Astrocyte (in vitro differentiated cells and primary cell): ENCODE measurements around the gene PLK1. TPM values are rescaled to one million over a fixed set of nuclear protein-coding genes. Genes with fewer than 3 reads are reported as not detected.
A peak's percentile ranks its signal among the peaks of the same experiment; 100 is the strongest.

Experiments
- DNase-seq: peaks from one replicate; pipeline ENCODE4 v3.0.0-alpha.2; 2010; ENCODE audit warnings: low read depth
- FAIRE-seq: peaks from 2 replicates; lab custom pipeline; 2011; peaks lifted over from hg19 to GRCh38; lab: Jason Lieb, UNC
- H2AFZ ChIP-seq: 2 replicates; pipeline ENCODE4 v1.6.0; 2012; ENCODE audit warnings: low read depth, low read length, inconsistent platforms
- H3K27ac ChIP-seq: 2 replicates; pipeline ENCODE4 v1.5.1; 2011; ENCODE audit warnings: low read depth, low read length, inconsistent platforms
- H3K27me3 ChIP-seq: 2 replicates; pipeline ENCODE4 v1.6.0; 2011; ENCODE audit warnings: low read length, inconsistent platforms; ENCODE audit not compliant: insufficient read depth
- H3K36me3 ChIP-seq: 2 replicates; pipeline ENCODE4 v1.5.1; 2011; ENCODE audit warnings: low read length, inconsistent platforms; ENCODE audit not compliant: insufficient read depth
- H3K4me1 ChIP-seq: 2 replicates; pipeline ENCODE4 v1.5.1; 2011; ENCODE audit warnings: low read length, inconsistent platforms; ENCODE audit not compliant: insufficient read depth
- H3K4me2 ChIP-seq: 2 replicates; pipeline ENCODE4 v1.6.0; 2012; ENCODE audit warnings: low read length, inconsistent platforms
- H3K4me3 ChIP-seq: 2 replicates; pipeline ENCODE4 v1.5.1; 2011; ENCODE audit warnings: low read depth, mild to moderate bottlenecking, low read length, inconsistent platforms; ENCODE audit not compliant: insufficient read depth
- H3K79me2 ChIP-seq: 2 replicates; pipeline ENCODE4 v1.6.0; 2012; ENCODE audit warnings: mild to moderate bottlenecking, low read length, inconsistent platforms; ENCODE audit not compliant: insufficient read depth
- H3K9ac ChIP-seq: 2 replicates; pipeline ENCODE4 v1.6.0; 2012; ENCODE audit warnings: mild to moderate bottlenecking, low read length, inconsistent platforms
- H3K9me3 ChIP-seq: 2 replicates; pipeline ENCODE4 v1.5.1; 2012; ENCODE audit warnings: low read depth, mild to moderate bottlenecking, low read length, inconsistent platforms; ENCODE audit not compliant: insufficient read depth
- H4K20me1 ChIP-seq: 2 replicates; pipeline ENCODE4 v1.6.0; 2012; ENCODE audit warnings: low read length, inconsistent platforms; ENCODE audit not compliant: insufficient read depth
- H3K27ac Mint-ChIP-seq: one replicate; pipeline ENCODE4 v1.8.0; 2021; ENCODE audit warnings: mild to moderate bottlenecking, mixed read lengths; ENCODE audit not compliant: unreplicated experiment
- H3K27me3 Mint-ChIP-seq: one replicate; pipeline ENCODE4 v1.8.0; 2021; ENCODE audit warnings: low read depth, mixed read lengths; ENCODE audit not compliant: unreplicated experiment
- H3K36me3 Mint-ChIP-seq: one replicate; pipeline ENCODE4 v1.8.0; 2021; ENCODE audit warnings: low read depth, mixed read lengths; ENCODE audit not compliant: unreplicated experiment
- H3K4me1 Mint-ChIP-seq: one replicate; pipeline ENCODE4 v1.8.0; 2021; ENCODE audit warnings: low read depth, mixed read lengths; ENCODE audit not compliant: unreplicated experiment
- H3K4me3 Mint-ChIP-seq: one replicate; pipeline ENCODE4 v1.8.0; 2021; ENCODE audit warnings: mild to moderate bottlenecking, moderate library complexity, mixed read lengths; ENCODE audit not compliant: unreplicated experiment
- H3K9me3 Mint-ChIP-seq: one replicate; pipeline ENCODE4 v1.8.0; 2021; ENCODE audit warnings: mild to moderate bottlenecking, mixed read lengths; ENCODE audit not compliant: unreplicated experiment
- EZH2 ChIP-seq: IDR thresholded peaks from 2 replicates; pipeline ENCODE4 v1.6.1; 2012; ENCODE audit warnings: mild to moderate bottlenecking, low read length, inconsistent platforms; ENCODE audit not compliant: insufficient read depth
- total RNA-seq: library from RNA; stranded (reverse); gene quantifications from 2 replicates; pipeline ENCODE4 v1.2.1, GENCODE V29; 2021
- TF ChIP-seq, protein P1 (sequence below): IDR thresholded peaks from 2 replicates; pipeline ENCODE4 v1.5.1; 2011; ENCODE audit warnings: low read depth, mild to moderate bottlenecking, inconsistent platforms, low read length, moderate library complexity; ENCODE audit not compliant: insufficient read depth

Gene PLK1
- total RNA-seq, 1 donor from 2014 or later: 10.5 TPM

DNA sequence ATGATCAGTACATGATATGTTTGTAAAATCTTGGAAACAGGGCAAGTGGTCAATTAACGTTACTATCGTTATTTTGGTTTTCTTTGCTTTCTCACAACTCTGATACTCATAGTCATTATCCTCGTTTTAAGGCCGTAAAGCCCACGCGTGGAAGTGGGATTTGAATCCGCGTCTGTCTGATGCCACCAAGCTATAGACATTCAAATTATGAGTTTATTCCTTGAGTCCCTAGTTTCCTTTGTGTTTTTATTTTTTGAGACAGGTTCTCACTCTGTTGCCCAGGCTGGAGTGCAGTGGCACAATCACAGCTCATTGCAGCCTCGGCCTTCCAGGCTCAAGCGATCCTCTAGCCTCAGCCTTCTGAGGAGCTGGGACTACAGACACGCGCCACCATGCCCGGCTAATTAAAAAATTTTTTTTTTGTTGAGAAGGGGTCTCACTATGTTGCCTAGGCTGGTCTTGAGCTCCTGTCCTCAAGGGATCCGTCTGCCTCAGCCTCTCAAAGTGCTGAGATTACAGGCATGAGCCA lies 36.4 kb upstream of the PLK1 start:
- peak overlapping the region; percentile 85 for H2AFZ ChIP-seq
- TF ChIP-seq EZH2: no peak
- TF ChIP-seq, protein P1, sequence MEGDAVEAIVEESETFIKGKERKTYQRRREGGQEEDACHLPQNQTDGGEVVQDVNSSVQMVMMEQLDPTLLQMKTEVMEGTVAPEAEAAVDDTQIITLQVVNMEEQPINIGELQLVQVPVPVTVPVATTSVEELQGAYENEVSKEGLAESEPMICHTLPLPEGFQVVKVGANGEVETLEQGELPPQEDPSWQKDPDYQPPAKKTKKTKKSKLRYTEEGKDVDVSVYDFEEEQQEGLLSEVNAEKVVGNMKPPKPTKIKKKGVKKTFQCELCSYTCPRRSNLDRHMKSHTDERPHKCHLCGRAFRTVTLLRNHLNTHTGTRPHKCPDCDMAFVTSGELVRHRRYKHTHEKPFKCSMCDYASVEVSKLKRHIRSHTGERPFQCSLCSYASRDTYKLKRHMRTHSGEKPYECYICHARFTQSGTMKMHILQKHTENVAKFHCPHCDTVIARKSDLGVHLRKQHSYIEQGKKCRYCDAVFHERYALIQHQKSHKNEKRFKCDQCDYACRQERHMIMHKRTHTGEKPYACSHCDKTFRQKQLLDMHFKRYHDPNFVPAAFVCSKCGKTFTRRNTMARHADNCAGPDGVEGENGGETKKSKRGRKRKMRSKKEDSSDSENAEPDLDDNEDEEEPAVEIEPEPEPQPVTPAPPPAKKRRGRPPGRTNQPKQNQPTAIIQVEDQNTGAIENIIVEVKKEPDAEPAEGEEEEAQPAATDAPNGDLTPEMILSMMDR: no peak
- no peaks in the 10 kb centered on the region for H3K27me3 Mint-ChIP-seq

DNA sequence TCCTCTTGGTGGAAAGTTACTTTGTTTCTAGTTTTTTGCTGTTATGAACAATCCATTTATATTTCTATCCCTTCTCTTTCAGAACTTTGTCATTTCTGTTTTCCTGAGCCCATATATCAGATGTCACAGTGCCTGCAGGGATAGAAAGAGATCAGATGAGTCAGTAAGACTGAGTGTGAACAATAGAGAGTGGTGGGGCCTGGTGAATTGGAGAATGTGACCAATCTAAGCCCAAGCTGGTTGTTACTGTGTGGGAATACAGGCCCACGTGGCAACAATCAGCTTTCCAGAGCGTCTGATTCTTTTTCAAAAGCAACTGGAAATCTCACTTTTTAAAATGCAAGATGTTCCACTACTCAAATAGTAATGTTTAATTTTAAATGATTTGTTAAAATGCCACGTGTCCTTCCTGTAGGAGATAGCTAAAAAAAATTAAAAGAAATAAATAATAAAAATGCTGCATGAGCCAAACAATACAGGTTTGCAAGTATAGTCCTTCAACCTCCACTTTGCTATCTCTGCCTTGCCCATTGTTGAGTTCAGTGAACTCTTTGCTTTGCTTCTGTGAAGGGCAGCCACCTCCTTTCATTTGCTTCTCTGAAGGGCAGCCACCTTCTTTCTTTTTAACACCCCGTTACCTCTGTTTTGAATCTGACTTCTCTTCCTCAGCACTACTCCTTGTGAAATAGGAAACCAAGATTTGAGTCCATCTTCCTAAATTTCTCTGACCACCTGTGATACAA lies 27.8 kb upstream of the PLK1 start:
- Mint-ChIP-seq H3K4me1 (peaks cover 9% of the 10 kb centered on the region), H3K27me3 (no peaks in the 10 kb centered on the region), H3K27ac (peak overlapping the region; percentile 23), H3K9me3 (no peaks in the 10 kb centered on the region), H3K36me3 (peaks cover 20% of the 10 kb centered on the region), H3K4me3 (no peak overlapping the region)
- Histone ChIP-seq H3K4me3 (no peak overlapping the region), H3K4me1 (no peaks in the 10 kb centered on the region), H3K9ac (no peak overlapping the region), H3K79me2 (peaks cover 97% of the 10 kb centered on the region), H3K27ac (no peak overlapping the region), H3K27me3 (no peaks in the 10 kb centered on the region), H3K9me3 (no peaks in the 10 kb centered on the region), H3K4me2 (no peak overlapping the region), H4K20me1 (peaks cover 67% of the 10 kb centered on the region), H2AFZ (no peak overlapping the region), H3K36me3 (peaks cover 20% of the 10 kb centered on the region)
- DNase-seq (peak; percentile 35), FAIRE-seq (no peak)
- TF ChIP-seq, protein P1: no peak
- TF ChIP-seq EZH2: no peak

More for the DNA sequence above, 36.4 kb upstream of the PLK1 start:
- Histone ChIP-seq H3K36me3 (peaks cover 18% of the 10 kb centered on the region), H3K9ac (peak overlapping the region; percentile 96), H3K27ac (peak overlapping the region; percentile 39), H3K4me3 (peak overlapping the region; percentile 97), H3K27me3 (no peaks in the 10 kb centered on the region), H4K20me1 (peaks cover 28% of the 10 kb centered on the region), H3K79me2 (peaks cover 70% of the 10 kb centered on the region), H3K9me3 (no peaks in the 10 kb centered on the region), H3K4me1 (peaks cover 15% of the 10 kb centered on the region), H3K4me2 (peak overlapping the region; percentile 87)
- Mint-ChIP-seq H3K36me3 (peaks cover 19% of the 10 kb centered on the region), H3K9me3 (no peaks in the 10 kb centered on the region), H3K27ac (peak overlapping the region; percentile 97), H3K4me3 (peak overlapping the region; percentile 99), H3K4me1 (peaks cover 3% of the 10 kb centered on the region)
- DNase-seq: no peak
- no peak for FAIRE-seq
